Activated gamma-delta T cell treated with Interleukin-2 at 50 U/mL for 16 hours (primary cell): ENCODE results near the gene TJP1.
"Not testable (repeated sequence)": the region's sequence is repeated elsewhere in the genome, so short reads cannot be mapped to it uniquely, and the experiment has no call there.

ENCODE experiments used
- DNase-seq: peaks from one replicate; pipeline ENCODE4 v3.0.0-alpha.2; 2020

The TJP1 gene

GRCh38 chr15:29838352-29839010 lies 16.2 kb upstream of the TJP1 start:
- no peak for DNase-seq

GRCh38 chr15:29835301-29835700 lies 13.0 kb upstream of the TJP1 start:
- DNase-seq, result no peak

- DNase-seq, result no peak
Observed at GRCh38 chr15:29832709-29833108, 10.4 kb upstream of the TJP1 start.

DNA sequence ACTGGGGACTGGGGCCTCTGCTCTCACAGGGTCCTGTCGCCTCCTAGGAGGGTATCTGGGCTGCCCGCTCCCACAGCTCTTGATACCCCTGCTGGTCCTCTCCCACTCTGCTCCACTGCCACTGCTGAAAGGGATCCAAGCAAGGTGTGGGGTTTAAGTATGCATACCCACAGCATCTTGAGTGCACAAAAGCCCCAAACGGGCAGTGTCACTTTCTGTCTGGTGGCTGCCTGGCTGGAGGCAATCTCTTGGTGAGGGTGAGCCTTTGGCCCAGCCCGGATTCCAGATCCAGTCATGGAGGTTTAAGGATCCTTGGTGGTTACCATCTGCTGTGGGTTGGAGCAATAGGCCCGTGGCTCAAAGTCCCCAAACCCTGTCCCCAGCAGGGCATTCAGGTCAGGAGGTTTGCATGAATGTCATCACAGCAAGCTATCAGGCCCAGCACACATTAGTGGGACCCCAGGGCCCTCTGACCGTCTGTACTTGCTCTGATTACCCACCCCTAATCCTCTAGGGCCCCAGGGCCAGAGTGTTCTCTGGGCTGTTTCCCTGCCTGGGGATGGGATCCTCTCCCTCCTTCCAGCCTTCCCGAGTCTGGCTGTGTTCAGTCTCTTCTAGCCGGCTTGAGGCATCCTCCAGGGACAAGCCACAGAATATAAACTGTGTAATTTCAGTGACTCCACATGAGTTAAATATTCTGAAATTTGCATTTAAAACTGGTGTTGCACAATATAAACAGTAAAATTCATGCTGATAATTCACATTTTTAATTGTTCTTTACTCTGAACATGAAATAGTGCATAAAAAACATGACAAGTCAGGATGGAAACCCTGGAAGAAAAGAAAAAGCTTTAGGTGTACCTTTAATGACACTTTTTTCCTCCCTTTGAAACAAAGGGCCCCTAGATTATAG lies 4.9 kb upstream of the TJP1 start:
- DNase-seq, result no peak

DNA sequence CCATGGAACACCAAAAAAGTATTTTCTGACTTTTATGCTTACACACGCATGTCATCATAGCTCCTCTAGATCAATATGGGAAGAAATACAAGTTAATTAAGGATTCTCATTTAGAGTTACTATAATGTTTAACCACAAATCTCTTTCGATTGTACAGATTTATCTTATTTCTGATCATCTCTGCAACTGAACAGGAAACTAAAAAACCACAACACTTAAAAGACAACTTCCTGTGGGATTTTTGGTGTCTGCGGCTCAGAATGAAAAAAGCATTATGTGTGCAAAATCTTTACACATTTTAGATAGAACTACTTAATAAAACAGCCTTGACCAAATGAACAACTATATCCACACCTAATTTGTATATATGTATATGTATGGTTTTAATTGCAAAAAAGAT lies 3.0 kb upstream of the TJP1 start:
- DNase-seq, result no peak

DNA sequence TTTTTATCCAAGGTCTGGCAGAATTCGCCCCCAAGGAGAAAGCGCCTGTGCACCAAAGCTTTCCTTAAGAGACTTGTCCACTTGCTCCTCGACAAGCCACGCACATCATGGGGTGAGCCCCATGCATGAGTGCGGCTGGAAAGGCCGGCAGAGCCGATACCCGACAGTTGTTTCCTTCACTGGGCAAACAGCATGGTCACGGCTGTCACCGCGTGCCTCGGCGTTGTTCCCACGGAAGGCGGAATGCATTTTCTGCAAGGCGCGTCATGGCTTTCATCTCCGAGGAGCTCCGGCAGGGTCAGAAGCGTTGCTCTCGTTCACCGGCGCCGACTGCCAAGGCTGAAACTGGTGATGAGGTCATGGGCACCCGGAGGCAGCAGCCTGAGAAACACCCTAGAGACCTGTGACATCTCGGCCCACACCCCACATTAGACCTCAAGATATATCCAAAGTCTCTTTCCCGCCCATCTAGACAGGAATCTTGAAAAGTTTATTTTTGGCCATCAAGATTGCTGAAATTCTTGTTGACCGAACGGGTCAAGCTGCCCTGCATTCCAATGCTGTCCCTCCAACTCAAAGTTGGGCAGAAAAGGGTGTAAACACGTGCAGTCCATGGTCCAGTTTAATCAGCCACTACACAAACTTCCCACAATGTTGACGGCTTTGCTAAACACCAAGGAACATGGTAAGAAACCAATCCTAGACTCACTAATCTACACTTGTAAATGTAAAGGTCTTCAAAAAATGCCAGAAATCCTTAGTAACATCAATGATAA lies 604 bp upstream of the TJP1 start:
- no peak for DNase-seq

GRCh38 chr15:29821416-29822099 lies 710 bp downstream of the TJP1 start:
- DNase-seq, result no peak

GRCh38 chr15:29820394-29821154 lies 1.7 kb downstream of the TJP1 start:
- no peak for DNase-seq

DNA sequence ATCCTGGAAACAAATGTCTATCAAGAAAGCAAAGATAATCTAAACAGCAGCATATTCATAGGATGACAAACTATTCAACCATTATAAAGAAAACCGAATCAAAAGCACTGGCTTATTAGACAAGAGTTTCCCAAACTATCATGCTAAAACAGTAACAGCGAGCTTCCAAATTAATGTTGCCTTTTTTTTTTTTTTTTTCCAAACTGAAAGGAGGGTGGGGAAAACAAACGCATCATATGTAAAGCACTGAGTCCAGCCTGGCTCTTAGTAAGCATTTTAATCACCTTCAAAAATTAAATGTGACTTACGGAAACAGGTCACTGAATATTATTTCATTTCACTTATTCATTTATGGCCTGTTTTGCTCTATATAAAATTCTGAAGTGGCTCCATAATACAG lies 2.3 kb downstream of the TJP1 start:
- DNase-seq, result no peak

- no peak for DNase-seq
Observed at GRCh38 chr15:29818141-29818540, 4.1 kb downstream of the TJP1 start.

GRCh38 chr15:29817455-29817854 lies 4.8 kb downstream of the TJP1 start:
- DNase-seq, result not testable (repeated sequence)

- no peak for DNase-seq
Observed at GRCh38 chr15:29815000-29815710, 7.1 kb downstream of the TJP1 start.

- no peak for DNase-seq
Observed at GRCh38 chr15:29813009-29813408, 9.3 kb downstream of the TJP1 start.

GRCh38 chr15:29812384-29812694 lies 9.9 kb downstream of the TJP1 start:
- DNase-seq, result no peak

DNA sequence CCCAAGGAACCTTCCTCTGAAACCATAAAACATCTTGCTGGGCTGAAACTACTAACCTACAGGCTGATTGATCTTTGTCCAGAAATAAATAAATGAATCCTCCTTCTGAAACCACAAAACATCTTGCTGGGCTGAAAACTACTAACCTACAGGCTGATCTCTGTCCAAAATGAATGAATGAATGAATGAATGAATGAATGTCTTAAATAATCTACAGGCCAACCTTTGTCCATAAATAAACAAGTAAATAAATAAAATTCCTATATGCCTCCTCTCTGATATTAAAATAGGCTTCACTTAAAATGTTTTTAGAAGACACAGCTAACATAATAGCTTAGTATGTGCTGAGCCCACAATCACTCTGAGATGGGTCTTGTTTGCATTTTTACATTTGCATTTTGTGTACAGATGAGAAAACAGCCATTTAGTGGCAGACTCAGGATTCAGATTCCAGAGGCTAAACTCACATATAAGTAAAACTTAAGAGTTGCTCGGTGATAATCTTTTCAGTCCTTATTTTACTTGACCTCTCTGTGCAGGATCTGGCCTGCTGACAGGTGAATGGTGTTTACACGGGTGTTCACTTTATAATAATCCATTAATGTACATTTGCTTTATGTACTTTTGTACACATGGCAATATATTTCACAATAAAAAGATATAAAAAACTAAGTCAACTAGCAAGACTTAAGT lies 10.4 kb downstream of the TJP1 start:
- no peak for DNase-seq

DNA sequence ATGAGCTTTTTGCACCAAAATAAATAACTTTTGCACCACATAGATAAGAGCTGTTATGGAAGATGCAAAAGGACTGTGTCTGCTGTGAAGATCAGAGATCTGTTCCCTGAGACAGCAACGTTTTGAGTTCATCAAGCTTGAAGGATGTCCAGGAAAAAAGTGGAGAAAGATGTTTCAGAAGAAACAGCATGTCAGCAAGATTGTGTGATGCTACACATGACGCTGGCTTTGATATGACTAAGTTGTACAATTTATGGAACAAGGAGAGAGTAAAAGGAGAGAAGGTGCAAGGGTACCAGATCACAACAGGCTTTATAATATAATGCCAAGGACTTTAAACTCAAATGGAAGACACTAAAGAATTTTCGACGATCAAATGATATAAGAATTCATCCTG lies 16.6 kb downstream of the TJP1 start:
- no peak for DNase-seq

DNA sequence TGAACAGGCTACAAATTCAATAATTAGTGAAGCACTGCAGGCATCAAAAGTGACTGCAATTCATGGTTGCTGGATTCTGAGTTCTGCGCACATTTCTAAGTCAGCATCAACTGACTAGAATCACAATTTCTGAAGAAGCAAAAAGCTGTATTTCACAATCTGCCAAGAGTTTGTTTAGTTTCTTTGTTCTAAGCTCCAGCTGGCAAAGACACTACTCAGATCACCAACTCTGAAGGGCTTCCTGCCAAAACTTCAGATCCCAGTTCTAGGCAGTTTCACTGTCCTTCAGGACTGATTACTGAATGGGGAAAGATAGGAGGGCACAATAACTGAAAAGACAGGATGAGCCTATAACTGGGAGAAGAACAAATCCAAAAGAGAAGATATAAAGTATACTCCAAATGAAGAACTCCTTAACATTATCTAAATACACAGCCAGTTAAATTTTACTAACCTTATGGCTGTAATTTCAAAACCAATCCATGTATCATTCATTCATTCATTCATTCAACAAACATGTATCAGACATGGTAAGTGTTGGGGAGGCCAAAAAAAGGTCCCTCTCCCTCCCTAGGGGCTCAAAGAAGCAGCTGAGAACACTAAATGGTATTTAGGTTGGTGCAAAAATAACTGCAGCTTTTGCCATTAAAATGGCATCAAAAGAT lies 17.1 kb downstream of the TJP1 start:
- no peak for DNase-seq

- DNase-seq, result no peak
Observed at GRCh38 chr15:29802411-29802810, 19.9 kb downstream of the TJP1 start.

- DNase-seq, result no peak
Observed at GRCh38 chr15:29800491-29801366, 21.5 kb downstream of the TJP1 start.
